Kidney epithelial cell (primary cell): ENCODE measurements around the gene SIGLEC11. TPM values are rescaled to one million over a fixed set of nuclear protein-coding genes. Genes with fewer than 3 reads are reported as not detected.
"Not testable (repeated sequence)": the region's sequence is repeated elsewhere in the genome, so short reads cannot be mapped to it uniquely, and the experiment has no call there.

Experiments used
- DNase-seq: peaks from one replicate; pipeline ENCODE4 v3.0.0-alpha.2; 2010; ENCODE audit warnings: low read depth
- H3K27me3 ChIP-seq: 2 replicates; pipeline ENCODE4 v1.6.0; 2011; ENCODE audit warnings: low read length; ENCODE audit not compliant: control insufficient read depth, insufficient read depth
- H3K36me3 ChIP-seq: 2 replicates; pipeline ENCODE4 v1.5.1; 2011; ENCODE audit warnings: low read length; ENCODE audit not compliant: control insufficient read depth, insufficient read depth
- H3K4me3 ChIP-seq: 2 replicates; pipeline ENCODE4 v1.5.1; 2011; ENCODE audit warnings: low read depth, mild to moderate bottlenecking, control low read depth, low read length
- total RNA-seq: library from RNA; depleted of rRNA; stranded (reverse); fragments of >200 nt; gene quantifications from 2 replicates; pipeline ENCODE4 v1.2.3, GENCODE V29; 2015
- TF ChIP-seq, protein P1 (sequence below): IDR thresholded peaks from 2 replicates; pipeline ENCODE4 v1.5.1; 2011; ENCODE audit warnings: mild to moderate bottlenecking, moderate library complexity, low read length, control low read depth, inconsistent platforms; ENCODE audit not compliant: insufficient read depth, poor library complexity, severe bottlenecking

SIGLEC11 gene
- total RNA-seq, 1 donor from 2014 or later = not detected

DNA sequence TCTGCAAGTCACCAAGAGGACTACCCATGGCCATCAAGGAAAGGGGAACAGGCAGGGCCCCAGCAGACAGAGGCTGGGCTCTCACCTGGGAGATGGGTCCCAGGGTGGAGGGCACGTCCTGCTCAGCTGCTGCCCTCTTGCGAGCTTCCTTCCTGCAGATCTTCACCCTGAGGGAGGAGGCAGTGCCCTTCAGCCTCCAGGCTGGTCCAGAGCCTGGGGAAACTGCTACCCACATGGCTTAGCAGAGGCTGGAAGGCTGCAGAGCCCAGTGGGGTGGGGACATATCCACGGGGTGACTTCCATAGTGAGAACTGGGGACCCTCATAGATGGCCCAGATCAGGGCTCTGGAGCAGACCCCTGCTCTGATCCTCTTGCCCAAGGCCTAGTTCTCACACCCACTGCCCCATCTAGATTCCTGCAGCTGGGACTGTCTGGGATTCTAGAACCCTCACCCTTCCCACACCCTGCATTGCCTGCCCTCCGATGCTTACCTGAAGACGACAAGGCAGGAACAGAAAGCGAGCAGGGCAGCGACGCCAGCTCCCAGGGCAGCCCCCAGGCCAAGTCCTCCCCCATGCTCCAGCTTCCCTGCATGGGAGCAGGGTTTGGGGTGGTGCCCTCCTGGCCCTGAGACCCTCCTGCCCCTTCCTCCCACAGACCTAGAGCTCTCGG is 9.0 kb downstream of the SIGLEC11 start:
- Histone ChIP-seq H3K4me3 (no peak overlapping the region), H3K27me3 (peaks cover 25% of the 10 kb centered on the region), H3K36me3 (no peaks in the 10 kb centered on the region)
- TF ChIP-seq, protein P1, sequence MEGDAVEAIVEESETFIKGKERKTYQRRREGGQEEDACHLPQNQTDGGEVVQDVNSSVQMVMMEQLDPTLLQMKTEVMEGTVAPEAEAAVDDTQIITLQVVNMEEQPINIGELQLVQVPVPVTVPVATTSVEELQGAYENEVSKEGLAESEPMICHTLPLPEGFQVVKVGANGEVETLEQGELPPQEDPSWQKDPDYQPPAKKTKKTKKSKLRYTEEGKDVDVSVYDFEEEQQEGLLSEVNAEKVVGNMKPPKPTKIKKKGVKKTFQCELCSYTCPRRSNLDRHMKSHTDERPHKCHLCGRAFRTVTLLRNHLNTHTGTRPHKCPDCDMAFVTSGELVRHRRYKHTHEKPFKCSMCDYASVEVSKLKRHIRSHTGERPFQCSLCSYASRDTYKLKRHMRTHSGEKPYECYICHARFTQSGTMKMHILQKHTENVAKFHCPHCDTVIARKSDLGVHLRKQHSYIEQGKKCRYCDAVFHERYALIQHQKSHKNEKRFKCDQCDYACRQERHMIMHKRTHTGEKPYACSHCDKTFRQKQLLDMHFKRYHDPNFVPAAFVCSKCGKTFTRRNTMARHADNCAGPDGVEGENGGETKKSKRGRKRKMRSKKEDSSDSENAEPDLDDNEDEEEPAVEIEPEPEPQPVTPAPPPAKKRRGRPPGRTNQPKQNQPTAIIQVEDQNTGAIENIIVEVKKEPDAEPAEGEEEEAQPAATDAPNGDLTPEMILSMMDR = no peak
- no peak for DNase-seq

- H3K36me3 ChIP-seq = no peaks in the 10 kb centered on the region
- H3K4me3 ChIP-seq = no peak overlapping the region
- TF ChIP-seq, protein P1 = no peak
- peaks cover 25% of the 10 kb centered on the region for H3K27me3 ChIP-seq
- DNase-seq = no peak
Observed at GRCh38 chr19:49950956-49951526, 9.9 kb downstream of the SIGLEC11 start.

GRCh38 chr19:49950590-49950948 is 10.4 kb downstream of the SIGLEC11 start:
- TF ChIP-seq, protein P1 = no peak
- Histone ChIP-seq H3K27me3 (peaks cover 25% of the 10 kb centered on the region), H3K4me3 (no peak overlapping the region), H3K36me3 (no peaks in the 10 kb centered on the region)
- DNase-seq = no peak

GRCh38 chr19:49949742-49950589 is 11.0 kb downstream of the SIGLEC11 start:
- no peak for DNase-seq
- H3K36me3 ChIP-seq = no peaks in the 10 kb centered on the region
- no peak overlapping the region for H3K4me3 ChIP-seq
- TF ChIP-seq, protein P1 = no peak
- H3K27me3 ChIP-seq = peaks cover 23% of the 10 kb centered on the region

GRCh38 chr19:49946415-49946814 is 14.6 kb downstream of the SIGLEC11 start:
- TF ChIP-seq, protein P1 = no peak
- no peak overlapping the region for H3K4me3 ChIP-seq

DNA sequence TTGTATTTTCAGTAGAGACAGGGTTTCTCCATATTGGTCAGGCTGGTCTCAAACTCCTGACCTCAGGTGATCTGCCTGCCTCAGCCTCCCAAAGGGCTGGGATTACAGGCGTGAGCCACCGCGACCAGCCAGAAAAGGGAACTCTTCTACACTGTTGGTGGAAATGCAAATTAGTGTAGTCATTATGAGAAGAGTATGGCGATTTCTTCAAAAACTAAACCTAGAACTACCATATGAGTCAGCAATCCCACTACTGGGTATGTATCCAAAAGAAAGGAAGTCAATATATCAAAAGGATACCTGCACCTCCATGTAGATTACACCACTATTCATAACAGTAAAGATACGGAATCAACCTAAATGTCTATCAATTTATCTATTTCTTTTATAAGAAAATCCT is 16.4 kb downstream of the SIGLEC11 start:
- H3K36me3 ChIP-seq, DNase-seq, H3K27me3 ChIP-seq, H3K4me3 ChIP-seq: not testable (repeated sequence)

More at GRCh38 chr19:49946415-49946814, 14.6 kb downstream of the SIGLEC11 start:
- H3K36me3 ChIP-seq = no peaks in the 10 kb centered on the region
- DNase-seq = no peak
- H3K27me3 ChIP-seq = no peaks in the 10 kb centered on the region
